Fibroblast of the aortic adventitia (primary cell): Measurements from ENCODE around the gene RAB17. TPM values are rescaled to one million over a fixed set of nuclear protein-coding genes. Genes with fewer than 3 reads are reported as not detected.

Experiments
- DNase-seq: peaks from one replicate; pipeline ENCODE4 v3.0.0-alpha.2; 2010; ENCODE audit warnings: low read depth
- H3K4me3 ChIP-seq: 2 replicates; pipeline ENCODE4 v1.5.1; 2011; ENCODE audit warnings: low read depth, mild to moderate bottlenecking, control low read depth, low read length, moderate library complexity
- CTCF ChIP-seq: IDR thresholded peaks from 2 replicates; pipeline ENCODE4 v1.5.1; 2011; ENCODE audit warnings: mild to moderate bottlenecking, low read length, control low read depth, inconsistent platforms; ENCODE audit not compliant: insufficient read depth
- total RNA-seq: library from RNA; depleted of rRNA; stranded (reverse); fragments of >200 nt; gene quantifications from 2 replicates; pipeline ENCODE4 v1.2.3, GENCODE V29; 2012; ENCODE audit warnings: low replicate concordance

Gene RAB17
- total RNA-seq, 1 donor, result 0.54 TPM

DNA sequence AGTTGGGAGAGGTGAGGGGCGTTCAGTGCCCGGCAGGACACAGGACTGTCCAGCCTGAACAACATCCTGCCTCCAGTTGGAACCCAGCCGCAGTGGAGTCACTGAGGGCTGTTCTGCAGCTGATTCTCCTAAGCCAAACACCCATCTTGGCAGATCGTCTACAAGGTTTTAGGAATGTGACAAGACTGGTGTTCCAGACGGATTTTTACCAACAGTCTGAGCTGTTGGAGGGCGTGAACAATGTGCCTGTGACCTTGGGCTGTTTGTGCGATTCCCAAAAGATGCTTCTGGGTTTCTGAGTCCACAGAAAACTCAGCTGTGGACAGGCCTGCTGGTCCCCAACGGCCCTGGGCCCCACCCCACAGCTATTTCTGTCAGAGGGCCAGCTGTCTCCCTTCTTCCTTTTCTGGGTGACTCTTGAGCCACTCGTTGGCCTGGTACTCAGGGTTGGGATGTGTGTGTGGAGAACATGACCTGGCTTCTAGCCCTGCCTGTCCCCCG, 42.6 kb upstream of the RAB17 start:
- no peak for TF ChIP-seq CTCF
- H3K4me3 ChIP-seq, result no peak overlapping the region
- DNase-seq, result no peak

- H3K4me3 ChIP-seq, result no peak overlapping the region
- no peak for DNase-seq
- no peak for TF ChIP-seq CTCF
These were observed 41.5 kb upstream of the RAB17 start for GRCh38 chr2:237631801-237632585.

DNA sequence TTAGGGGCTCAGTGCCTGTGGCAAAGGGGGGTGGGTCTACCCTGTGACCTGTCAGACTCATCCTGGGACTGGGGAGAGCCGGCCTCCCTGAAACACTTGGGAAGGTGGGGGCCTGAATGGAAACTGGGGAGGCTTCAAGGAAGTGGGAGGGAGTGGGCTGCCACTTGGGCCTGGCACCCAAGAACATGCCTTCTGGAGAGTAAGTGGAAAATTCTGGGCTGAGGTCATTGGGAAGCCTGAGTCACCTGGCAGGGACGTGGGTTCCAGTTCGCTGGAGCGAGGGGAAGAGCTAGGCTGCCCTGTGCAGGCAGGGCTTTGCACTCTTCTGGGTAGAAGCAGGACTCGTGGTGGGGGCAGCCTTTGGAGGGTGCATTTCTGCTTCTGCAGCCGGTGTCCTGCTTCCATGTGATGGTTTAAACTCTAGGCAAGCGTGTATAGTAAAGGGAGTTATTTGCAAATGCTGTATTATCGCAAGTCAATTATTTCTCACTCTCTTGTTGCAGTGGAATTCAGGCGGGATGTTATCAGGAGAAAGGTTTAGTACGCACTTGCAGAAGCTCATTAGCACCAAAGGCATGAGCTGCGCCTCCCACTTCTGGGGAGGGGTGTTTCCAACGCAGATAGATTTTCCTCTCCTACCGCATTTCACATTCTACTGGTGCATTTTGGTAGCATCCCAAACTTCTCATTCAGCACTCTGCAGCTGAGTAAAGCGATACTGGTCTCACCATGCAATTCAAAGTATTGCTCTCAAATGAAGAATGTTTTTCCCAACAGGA, 40.7 kb upstream of the RAB17 start:
- TF ChIP-seq CTCF, result no peak
- H3K4me3 ChIP-seq, result no peak overlapping the region
- no peak for DNase-seq

GRCh38 chr2:237630216-237631000, 39.9 kb upstream of the RAB17 start:
- H3K4me3 ChIP-seq, result no peak overlapping the region
- no peak for DNase-seq
- TF ChIP-seq CTCF, result no peak

DNA sequence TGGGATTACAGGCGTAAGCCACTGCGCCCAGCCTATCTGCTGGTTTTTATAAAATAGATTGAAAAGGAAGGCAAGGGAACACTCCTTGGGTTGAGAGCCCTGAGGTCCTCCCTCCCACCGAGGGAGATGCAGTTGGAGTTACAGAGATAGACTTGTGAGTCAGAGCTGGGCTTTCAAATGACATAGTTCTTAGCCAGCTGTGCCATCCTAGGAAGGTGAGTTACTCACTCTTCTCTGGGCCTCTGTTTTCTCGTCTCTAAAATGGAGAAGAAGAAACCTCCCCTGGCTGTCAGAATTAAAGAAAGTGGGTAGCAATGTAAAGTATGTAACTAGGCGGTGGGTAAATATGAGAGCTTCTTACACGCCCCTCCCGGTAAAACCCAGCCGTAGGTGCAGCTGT, 39.2 kb upstream of the RAB17 start:
- H3K4me3 ChIP-seq, result no peak overlapping the region
- no peak for TF ChIP-seq CTCF
- DNase-seq, result peak; percentile 47

DNA sequence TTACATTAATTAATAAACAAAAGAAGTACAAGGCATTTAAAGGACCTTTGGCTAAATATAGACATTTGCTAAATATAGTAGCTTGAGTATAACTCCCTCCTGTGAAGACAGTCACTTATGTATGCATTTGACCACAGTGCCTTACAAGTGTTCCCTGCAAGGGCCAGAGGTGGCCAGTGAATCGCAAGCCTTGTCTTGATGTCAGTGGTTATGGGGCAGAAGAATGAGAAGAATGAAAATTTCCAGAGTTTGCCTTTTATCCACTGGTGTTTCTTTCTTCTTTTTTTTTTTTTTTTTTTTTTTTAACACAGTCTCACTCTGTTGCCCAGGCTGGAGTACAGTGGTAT, 38.6 kb upstream of the RAB17 start:
- no peak for DNase-seq
- H3K4me3 ChIP-seq, result no peak overlapping the region
- no peak for TF ChIP-seq CTCF
